ENCODE measurements around the gene FHAD1. TPM values are rescaled to one million over a fixed set of nuclear protein-coding genes. Genes with fewer than 3 reads are reported as not detected.
A peak's percentile ranks its signal among the peaks of the same experiment; 100 is the strongest.

Gene FHAD1
- total RNA-seq, 1 donor from 2014 or later: 1.3 TPM

GRCh38 chr1:15204931-15205330, 42.1 kb upstream of the FHAD1 start:
- no peak for TF ChIP-seq CTCF (IDR thresholded peaks at IDR 0.05; ENCODE audit: unreplicated experiment)
- Mint-ChIP-seq H3K36me3 (no peaks in the 10 kb centered on the region), H3K27me3 (ENCODE audit: low read depth) (no peaks in the 10 kb centered on the region), H3K4me1 (peaks cover 30% of the 10 kb centered on the region), H3K9me3 (no peaks in the 10 kb centered on the region), H3K4me3 (no peak overlapping the region), H3K27ac (no peak overlapping the region)
- no peak for DNase-seq (ENCODE audit: low spot score in 2 of 2, unreplicated experiment in 2 of 2)

- no peak for TF ChIP-seq CTCF (IDR thresholded peaks at IDR 0.05; ENCODE audit: unreplicated experiment)
- Mint-ChIP-seq H3K27me3 (ENCODE audit: low read depth) (no peaks in the 10 kb centered on the region), H3K4me3 (no peak overlapping the region), H3K4me1 (peaks cover 22% of the 10 kb centered on the region), H3K9me3 (no peaks in the 10 kb centered on the region), H3K36me3 (no peaks in the 10 kb centered on the region), H3K27ac (no peak overlapping the region)
- no peak for DNase-seq (ENCODE audit: low spot score in 2 of 2, unreplicated experiment in 2 of 2)
Observed at GRCh38 chr1:15205586-15206346, 41.3 kb upstream of the FHAD1 start.

GRCh38 chr1:15206418-15207030, 40.5 kb upstream of the FHAD1 start:
- Mint-ChIP-seq H3K36me3 (no peaks in the 10 kb centered on the region), H3K4me3 (no peak overlapping the region), H3K27ac (peak overlapping the region; percentile 10), H3K9me3 (no peaks in the 10 kb centered on the region), H3K27me3 (ENCODE audit: low read depth) (no peaks in the 10 kb centered on the region), H3K4me1 (peaks cover 19% of the 10 kb centered on the region)
- no peak for DNase-seq (ENCODE audit: low spot score in 2 of 2, unreplicated experiment in 2 of 2)
- no peak for TF ChIP-seq CTCF (IDR thresholded peaks at IDR 0.05; ENCODE audit: unreplicated experiment)

DNA sequence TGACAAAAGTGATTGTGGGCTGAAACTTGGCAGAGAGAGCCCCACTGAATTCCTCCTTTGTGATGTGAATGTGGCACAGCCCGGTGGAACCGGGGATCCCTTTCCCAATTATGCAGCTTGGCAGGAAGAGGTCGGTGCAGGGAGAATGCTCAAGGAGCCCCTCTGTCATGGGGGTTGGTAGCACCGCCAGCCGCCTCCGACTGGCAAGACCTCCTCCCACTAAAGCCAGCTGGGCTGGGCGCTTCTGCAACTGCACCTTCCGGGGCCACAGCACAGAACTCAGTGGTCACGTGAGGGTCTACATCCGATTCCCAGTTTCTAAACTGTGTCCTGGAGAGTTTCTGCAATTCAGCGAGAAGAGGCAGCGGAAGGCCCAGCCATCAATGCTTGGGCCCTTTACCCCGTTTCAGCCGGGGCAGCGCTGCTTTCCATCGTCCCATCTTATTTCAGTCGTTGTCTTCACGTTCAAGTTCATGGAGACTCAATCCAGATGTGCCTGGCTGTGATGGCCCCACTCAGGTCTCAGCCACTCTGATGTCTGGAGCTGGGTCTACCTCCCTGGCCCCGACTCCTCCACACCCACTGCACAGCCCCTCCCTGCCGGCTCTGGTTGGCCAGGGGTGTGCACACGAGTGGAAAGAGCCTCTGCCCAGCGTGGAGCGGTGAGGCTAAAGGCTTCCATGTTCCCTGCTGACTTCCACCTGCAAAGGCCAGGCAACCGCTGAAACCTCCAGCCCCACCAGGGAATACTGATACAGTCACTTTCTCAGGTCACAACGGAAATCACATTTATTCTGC, 39.8 kb upstream of the FHAD1 start:
- Mint-ChIP-seq H3K4me3 (no peak overlapping the region), H3K4me1 (peaks cover 21% of the 10 kb centered on the region), H3K9me3 (no peaks in the 10 kb centered on the region), H3K36me3 (no peaks in the 10 kb centered on the region), H3K27me3 (ENCODE audit: low read depth) (no peaks in the 10 kb centered on the region), H3K27ac (peak overlapping the region; percentile 55)
- no peak for DNase-seq (ENCODE audit: low spot score in 2 of 2, unreplicated experiment in 2 of 2)
- TF ChIP-seq CTCF (IDR thresholded peaks at IDR 0.05; ENCODE audit: unreplicated experiment): no peak

- H3K27me3 Mint-ChIP-seq (ENCODE audit: low read depth): no peaks in the 10 kb centered on the region
- H3K9me3 Mint-ChIP-seq: no peaks in the 10 kb centered on the region
- no peaks in the 10 kb centered on the region for H3K36me3 Mint-ChIP-seq
- H3K4me1 Mint-ChIP-seq: peaks cover 28% of the 10 kb centered on the region
- H3K27ac Mint-ChIP-seq: peak overlapping the region; percentile 55
- no peak for DNase-seq (ENCODE audit: low spot score in 2 of 2, unreplicated experiment in 2 of 2)
- no peak overlapping the region for H3K4me3 Mint-ChIP-seq
- no peak for TF ChIP-seq CTCF (IDR thresholded peaks at IDR 0.05; ENCODE audit: unreplicated experiment)
Observed at GRCh38 chr1:15207829-15208429, 39.1 kb upstream of the FHAD1 start.
